GDM1 (cell line): ENCODE measurements around the gene ANKRD44.

ENCODE experiments used
- DNase-seq: peaks from one replicate; lab custom pipeline; 2025; lab: John Stamatoyannopoulos, UW

Gene ANKRD44

DNA sequence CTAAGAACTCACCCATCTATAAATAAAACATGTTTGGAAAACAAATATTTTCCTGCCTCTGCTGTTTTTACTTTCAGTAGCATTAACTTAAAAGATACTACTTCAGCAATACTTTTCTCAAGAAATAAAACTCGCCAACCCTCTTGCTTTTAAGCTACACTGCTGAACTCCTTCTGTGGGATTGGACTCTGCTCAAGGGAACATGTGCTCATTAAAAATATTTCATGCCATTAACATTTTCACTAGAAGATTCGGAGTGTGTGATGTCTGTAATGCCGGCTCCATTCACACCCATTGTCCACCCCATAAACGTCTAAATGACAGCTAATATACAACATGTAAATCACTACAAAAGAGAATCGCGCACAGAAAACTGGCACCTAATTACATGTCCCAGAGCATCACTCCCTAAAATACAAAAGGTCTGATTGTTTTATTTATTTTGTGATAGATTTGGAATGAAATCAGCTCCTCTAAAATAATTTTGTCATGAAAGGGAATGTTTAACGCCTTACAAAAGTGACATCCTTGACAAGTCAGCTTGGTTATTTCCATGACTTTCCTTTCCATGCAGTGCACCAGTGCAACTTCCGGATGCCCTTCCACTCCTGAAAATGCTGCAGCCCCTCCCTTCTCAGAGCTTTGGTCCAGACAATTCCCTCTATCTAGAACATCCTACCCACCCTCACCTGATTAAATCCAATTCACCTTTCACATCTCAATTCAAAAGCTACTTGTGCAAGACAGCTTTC lies 73.1 kb downstream of the ANKRD44 start:
- DNase-seq = no peak

DNA sequence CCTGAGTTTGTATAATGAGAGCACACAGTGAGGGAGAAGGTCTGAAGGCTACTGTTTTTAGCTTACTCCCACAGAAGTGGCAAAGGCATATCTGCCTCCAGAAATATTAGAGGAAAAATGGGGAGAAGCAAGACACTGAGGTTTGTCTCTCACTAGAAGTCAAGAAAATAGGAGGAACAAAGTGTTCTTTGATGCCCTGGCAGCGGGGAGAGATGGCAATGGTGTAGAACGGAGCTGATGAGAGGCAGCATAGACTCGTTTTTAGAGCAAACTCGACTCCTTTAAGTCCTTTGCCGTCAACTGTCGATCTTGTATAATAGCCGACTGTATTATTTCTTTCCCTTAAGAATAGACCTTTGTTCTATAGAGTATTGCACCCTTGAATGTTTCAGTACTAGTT lies 73.8 kb downstream of the ANKRD44 start:
- no peak for DNase-seq

GRCh38 chr2:197236159-197236558 lies 74.4 kb downstream of the ANKRD44 start:
- no peak for DNase-seq

GRCh38 chr2:197235711-197236110 lies 74.9 kb downstream of the ANKRD44 start:
- no peak for DNase-seq

- DNase-seq = no peak
Observed at GRCh38 chr2:197234671-197235191, 75.8 kb downstream of the ANKRD44 start.

GRCh38 chr2:197233473-197233872 lies 77.1 kb downstream of the ANKRD44 start:
- DNase-seq = no peak

DNA sequence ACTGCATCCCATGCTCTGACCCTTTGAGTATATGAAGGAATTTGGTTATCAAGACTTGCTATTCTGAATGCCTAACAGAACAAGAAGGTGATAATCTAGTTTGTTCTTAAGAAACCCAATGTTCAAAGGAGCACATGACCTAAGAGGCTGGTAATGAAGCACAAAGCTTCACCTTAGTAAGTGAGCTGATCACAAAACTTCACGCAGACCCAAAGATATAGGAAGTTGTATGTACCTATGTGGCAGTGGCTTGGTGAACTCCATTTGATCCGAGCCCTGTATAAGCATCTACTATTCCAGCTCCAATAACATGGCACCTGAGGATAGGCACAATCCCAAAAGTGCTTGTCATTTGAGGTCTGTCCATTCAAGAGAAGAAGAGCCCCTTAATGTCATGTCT lies 78.6 kb downstream of the ANKRD44 start:
- DNase-seq = no peak

DNA sequence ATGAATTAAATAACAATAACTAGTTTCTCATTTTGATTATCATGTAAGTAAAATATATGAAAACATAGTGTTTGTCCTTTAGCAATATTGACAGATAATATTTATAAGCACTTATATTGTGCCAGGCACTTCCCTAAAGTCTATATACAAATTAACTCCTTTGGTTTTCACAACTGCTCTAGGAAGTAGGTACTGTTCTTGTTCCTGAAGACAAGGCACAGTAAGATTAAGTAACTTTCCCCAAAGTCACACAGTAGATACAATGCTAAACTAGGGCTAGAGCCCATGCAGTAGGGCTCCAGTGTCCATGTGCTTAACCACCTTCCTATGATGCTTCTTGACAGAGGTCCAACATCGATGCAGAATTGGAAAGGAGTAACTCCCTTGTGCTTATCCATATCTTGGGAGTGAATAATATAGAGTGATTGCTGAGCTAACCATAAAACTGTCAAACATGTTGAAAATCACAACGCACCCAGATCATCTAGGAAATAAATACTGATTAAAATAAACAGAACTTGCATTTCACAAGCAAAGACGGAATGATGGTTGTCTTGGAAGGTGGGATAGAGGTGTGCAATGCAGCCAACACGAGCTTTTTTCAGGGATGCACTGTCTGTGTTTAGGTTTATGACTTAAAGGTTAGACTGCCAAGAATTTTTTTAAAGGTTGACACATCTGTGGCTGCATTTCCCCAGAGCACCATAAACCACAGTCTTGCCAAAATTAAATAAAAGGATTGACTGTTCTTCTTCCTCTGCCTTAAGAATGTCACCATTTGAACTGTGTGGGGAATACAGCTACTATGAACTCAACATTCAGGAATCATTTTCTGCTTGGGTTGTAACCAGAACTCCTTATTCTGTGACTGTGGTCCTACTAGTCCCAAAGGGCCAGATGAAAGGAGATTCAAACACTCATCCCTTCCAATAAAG lies 80.8 kb downstream of the ANKRD44 start:
- no peak for DNase-seq

GRCh38 chr2:197223451-197223850 lies 87.1 kb downstream of the ANKRD44 start:
- no peak for DNase-seq

DNA sequence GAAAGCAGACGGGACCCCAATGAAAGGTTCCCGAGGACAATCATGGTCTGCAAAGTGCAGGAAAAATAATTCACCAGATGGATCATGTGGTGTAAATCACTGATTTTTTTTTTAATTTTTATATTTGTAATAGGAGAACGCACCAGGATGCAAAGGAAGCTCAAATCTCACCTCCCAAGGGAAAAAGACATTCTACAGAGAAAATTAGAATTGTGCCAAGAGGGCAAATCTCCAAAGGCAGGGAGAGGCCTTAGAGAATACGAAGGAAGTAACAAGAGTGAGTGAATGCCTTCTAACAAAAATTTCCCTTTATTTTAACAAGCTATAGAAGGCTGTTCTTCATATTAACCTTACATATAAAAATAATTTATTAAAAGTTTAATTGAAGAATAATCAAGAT lies 90.9 kb downstream of the ANKRD44 start:
- no peak for DNase-seq

DNA sequence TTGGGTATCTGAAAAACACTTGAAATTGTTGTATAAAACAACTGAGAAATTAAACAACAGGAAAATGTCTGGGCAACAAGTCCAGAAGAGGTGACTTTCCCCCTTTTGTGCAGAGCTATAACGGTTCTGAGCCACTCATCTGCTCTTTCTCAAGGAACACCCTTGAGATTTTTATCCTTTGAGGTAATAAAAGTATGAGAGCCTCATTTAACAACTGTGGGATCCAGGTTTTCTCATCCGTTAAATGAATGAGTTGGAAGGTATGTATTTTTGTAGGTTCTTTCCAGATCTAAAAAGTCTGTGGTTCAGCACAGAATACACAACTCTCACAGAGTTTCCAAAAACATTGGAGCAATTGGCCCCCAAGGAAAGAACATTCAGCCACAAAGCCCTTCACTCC lies 93.0 kb downstream of the ANKRD44 start:
- DNase-seq = no peak

- no peak for DNase-seq
Observed at GRCh38 chr2:197216361-197216979, 94.1 kb downstream of the ANKRD44 start.

DNA sequence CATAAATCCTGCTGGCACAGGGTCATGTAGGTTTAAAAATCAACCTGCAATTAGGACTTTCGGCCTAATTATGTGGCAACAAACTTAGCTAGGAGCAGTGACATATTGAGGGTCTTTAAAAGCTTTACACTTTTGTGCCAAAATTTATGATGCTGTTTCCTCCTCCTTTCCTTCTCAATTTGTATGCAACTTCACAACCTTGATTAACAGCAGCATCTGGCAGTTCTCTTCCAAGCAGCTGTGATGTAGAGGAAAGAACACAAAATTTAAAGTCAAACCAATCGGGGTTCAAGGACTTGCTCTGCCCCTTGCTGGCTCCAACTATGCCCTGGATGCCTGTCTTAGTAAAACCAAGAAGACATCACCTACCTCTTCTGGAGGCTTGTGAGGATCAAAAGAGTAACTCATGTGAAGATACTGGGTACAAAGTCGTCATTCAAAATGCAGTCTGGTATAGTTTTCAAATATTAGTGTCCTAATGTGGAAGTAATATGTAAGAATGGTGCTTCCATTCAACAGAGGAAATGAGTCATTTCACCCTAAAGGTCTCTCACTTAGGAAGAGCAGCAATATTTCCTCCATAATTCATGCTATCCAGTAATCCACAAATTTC lies 94.7 kb downstream of the ANKRD44 start:
- DNase-seq = no peak

- DNase-seq = peak; percentile 41
Observed at GRCh38 chr2:197212344-197213262, 98.0 kb downstream of the ANKRD44 start.

DNA sequence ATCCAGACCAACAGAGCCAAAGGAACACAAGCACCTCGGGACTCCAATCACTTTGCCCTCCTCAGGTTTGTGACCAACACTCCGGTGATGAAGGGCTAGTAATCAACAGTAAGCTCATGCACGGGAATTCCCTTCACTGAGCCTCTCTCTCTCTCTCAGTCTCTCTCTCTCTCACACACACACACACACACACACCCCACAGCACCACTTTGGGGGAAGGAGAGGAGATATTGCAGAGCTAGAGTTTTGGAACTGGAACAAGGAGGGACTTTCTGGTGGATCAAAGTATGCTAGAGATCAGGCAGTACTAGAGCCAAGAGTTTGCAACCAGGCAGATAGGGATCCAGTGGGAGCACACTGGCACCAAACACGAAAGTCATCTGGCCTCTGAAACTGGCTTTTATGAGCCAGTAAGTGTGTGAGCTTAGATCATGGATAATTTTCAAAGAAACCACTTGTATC lies 98.7 kb downstream of the ANKRD44 start:
- no peak for DNase-seq

GRCh38 chr2:197210430-197210829 lies 100.2 kb downstream of the ANKRD44 start:
- no peak for DNase-seq

DNA sequence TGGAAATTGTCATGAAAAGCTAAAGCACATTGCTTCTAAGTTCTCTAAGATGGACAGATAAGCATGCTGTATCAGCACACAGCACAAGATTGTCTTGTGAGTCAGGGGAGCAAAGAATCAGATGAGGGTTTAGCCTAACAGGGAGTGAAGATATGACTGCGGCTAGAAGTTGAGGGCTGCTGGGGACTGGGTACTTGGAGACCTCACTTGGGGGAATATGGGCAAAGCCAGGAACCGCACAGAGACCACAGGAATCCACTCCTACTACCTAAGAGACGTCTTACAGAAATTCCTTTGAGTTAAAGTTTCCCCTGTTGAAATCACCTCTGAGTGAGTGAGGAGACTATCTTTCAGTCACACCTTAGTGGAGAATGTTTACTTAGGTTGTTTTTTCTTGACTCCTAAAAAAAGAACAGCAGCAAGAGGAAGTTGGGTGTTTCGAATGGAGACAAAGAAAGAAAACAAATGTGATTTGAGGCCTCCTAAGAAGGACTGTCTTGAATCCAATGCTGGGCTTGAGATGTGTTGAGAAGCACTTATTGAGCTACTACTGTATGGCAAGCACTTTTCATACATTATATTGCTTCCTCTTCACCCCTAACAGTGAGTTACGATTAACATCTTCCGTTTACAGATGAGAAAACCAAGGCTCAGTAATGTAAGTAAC lies 100.7 kb downstream of the ANKRD44 start:
- peak; percentile 45 for DNase-seq

GRCh38 chr2:197209246-197209645 lies 101.3 kb downstream of the ANKRD44 start:
- DNase-seq = no peak

- no peak for DNase-seq
Observed at GRCh38 chr2:197208841-197209240, 101.7 kb downstream of the ANKRD44 start.

DNA sequence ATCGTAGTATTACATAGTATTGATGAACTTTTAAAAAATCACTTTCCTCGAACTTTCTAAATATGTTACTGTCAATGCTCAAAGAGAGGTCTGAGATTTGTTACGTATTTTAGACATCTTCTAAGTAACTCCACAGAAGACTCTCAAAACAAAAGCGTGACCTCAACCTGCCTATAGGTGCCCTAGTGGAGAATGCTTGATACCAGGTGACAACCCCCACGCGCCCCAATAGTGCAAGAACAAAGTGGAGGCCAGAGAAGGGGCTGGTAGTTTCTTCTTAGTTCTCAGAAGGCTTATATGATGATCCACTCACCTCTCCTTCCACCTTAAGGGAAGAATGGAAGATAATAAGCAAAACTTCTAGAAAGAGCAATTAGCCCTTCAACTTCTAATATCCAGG lies 102.6 kb downstream of the ANKRD44 start:
- no peak for DNase-seq
